Tibial artery (tissue), 4 donors: Measurements from ENCODE around the gene PIR.

Source experiments
- DNase-seq, 2 donors: peaks; one replicate each; pipeline ENCODE4 v3.0.0-alpha.2; 2019
- H3K27ac ChIP-seq, 2 donors: fragments of 200-600 bp; sonication (generic) in 1 of 2; 1 replicate in 1 of 2; 2 replicates in 1 of 2; pipeline ENCODE4 v1.5.1; 2018 to 2019; ENCODE audit warnings: mild to moderate bottlenecking in 1 of 2
- H3K27me3 ChIP-seq, 2 donors: fragments of 200-600 bp; sonication (generic) in 1 of 2; one replicate each; pipeline versions ENCODE4 v1.5.1 to v1.6.0; 2016 to 2019
- H3K36me3 ChIP-seq, 3 donors: fragments of 200-600 bp; sonication (generic) in 2 of 3; one replicate each; pipeline ENCODE4 v1.5.1; 2016 to 2019; ENCODE audit warnings: mild to moderate bottlenecking in 2 of 3
- H3K4me1 ChIP-seq, 4 donors: fragments of 200-600 bp; sonication (generic) in 2 of 4; 1 replicate in 3 of 4; 2 replicates in 1 of 4; pipeline ENCODE4 v1.5.1; 2016 to 2019
- H3K4me3 ChIP-seq, 2 donors: fragments of 200-600 bp; sonication (generic) in 1 of 2; 1 replicate in 1 of 2; 2 replicates in 1 of 2; pipeline ENCODE4 v1.5.1; 2018 to 2019; ENCODE audit warnings: mild to moderate bottlenecking in 2 of 2
- H3K9me3 ChIP-seq, 3 donors: fragments of 200-600 bp; sonication (generic) in 1 of 3; one replicate each; pipeline ENCODE4 v1.5.1; 2016 to 2019
- intact Hi-C: fragments of 100-400 bp; cut with DNase I; formaldehyde crosslinking; loops from one replicate; pipeline ENCODE4 v1.15.0; 2023; ENCODE audit warnings: low total_unique reads
- TF ChIP-seq, protein P1 (sequence below), 2 experiments: fragments of 200-600 bp in 1 of 2; fragments of 450-650 bp in 1 of 2; IDR thresholded peaks; one replicate each; pipeline ENCODE4 v1.5.1; 2017 to 2019; ENCODE audit warnings: antibody characterized with exemption in 2 of 2, mild to moderate bottlenecking in 1 of 2, moderate library complexity in 1 of 2

Gene PIR

GRCh38 chrX:15499976-15500375, 6.8 kb upstream of the PIR start:
- Histone ChIP-seq H3K4me3 (no peak overlapping the region), H3K27me3 (no peaks in the 10 kb centered on the region), H3K4me1 (no peaks in the 10 kb centered on the region), H3K27ac (no peak overlapping the region), H3K36me3 (no peaks in the 10 kb centered on the region), H3K9me3 (no peaks in the 10 kb centered on the region)
- intact Hi-C loops = loop anchor here (5.0 to 10.0 kb wide), 2 partner anchors 172 to 355 kb away; partner anchors contain the start of gene AP1S2
- TF ChIP-seq, protein P1, sequence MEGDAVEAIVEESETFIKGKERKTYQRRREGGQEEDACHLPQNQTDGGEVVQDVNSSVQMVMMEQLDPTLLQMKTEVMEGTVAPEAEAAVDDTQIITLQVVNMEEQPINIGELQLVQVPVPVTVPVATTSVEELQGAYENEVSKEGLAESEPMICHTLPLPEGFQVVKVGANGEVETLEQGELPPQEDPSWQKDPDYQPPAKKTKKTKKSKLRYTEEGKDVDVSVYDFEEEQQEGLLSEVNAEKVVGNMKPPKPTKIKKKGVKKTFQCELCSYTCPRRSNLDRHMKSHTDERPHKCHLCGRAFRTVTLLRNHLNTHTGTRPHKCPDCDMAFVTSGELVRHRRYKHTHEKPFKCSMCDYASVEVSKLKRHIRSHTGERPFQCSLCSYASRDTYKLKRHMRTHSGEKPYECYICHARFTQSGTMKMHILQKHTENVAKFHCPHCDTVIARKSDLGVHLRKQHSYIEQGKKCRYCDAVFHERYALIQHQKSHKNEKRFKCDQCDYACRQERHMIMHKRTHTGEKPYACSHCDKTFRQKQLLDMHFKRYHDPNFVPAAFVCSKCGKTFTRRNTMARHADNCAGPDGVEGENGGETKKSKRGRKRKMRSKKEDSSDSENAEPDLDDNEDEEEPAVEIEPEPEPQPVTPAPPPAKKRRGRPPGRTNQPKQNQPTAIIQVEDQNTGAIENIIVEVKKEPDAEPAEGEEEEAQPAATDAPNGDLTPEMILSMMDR (IDR thresholded peaks at IDR 0.05) = no peak
- DNase-seq = no peak

DNA sequence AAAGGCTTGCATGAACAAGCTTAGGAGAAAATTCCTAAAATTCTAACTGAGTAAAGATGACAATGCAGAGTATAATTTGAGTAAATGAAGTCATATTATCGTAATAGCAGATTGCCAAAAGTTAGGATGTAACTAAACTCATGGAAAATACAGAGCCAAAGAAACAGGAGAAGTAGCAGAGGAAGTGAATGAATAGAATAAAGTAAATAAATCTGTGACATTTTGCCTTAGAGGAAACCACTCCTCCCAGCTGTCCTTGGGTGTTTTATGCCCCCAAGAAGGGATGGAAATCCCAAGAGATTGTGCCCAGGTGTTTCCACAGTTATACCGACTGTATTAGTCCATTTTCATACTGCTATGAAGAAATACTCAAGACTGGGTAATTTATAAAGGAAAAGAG, 5.6 kb upstream of the PIR start:
- TF ChIP-seq, protein P1 (IDR thresholded peaks at IDR 0.05) = no peak
- H3K27ac ChIP-seq = no peak overlapping the region
- no peak for DNase-seq
- H3K27me3 ChIP-seq = no peaks in the 10 kb centered on the region
- H3K4me1 ChIP-seq = peaks cover 0 to 2% (median 0%) of the 10 kb centered on the region in 4 donors
- intact Hi-C loops = loop anchor here (5.0 to 10.0 kb wide), 2 partner anchors 174 to 356 kb away; partner anchors contain the start of gene AP1S2
- H3K4me3 ChIP-seq = no peak overlapping the region
- no peaks in the 10 kb centered on the region for H3K9me3 ChIP-seq
- H3K36me3 ChIP-seq = no peaks in the 10 kb centered on the region

- intact Hi-C loops = loop anchor here (5.0 to 10.0 kb wide), 2 partner anchors 174 to 357 kb away; partner anchors contain the start of gene AP1S2
- Histone ChIP-seq H3K27me3 (no peaks in the 10 kb centered on the region), H3K9me3 (no peaks in the 10 kb centered on the region), H3K4me3 (no peak overlapping the region), H3K4me1 (peaks cover 0 to 4% (median 0%) of the 10 kb centered on the region in 4 donors), H3K27ac (no peak overlapping the region), H3K36me3 (no peaks in the 10 kb centered on the region)
- TF ChIP-seq, protein P1 (IDR thresholded peaks at IDR 0.05) = peak; percentile 11 to 22
- DNase-seq = peak in 1 of 2 donors; percentile 24
Measured at GRCh38 chrX:15497865-15498264, 4.7 kb upstream of the PIR start.

DNA sequence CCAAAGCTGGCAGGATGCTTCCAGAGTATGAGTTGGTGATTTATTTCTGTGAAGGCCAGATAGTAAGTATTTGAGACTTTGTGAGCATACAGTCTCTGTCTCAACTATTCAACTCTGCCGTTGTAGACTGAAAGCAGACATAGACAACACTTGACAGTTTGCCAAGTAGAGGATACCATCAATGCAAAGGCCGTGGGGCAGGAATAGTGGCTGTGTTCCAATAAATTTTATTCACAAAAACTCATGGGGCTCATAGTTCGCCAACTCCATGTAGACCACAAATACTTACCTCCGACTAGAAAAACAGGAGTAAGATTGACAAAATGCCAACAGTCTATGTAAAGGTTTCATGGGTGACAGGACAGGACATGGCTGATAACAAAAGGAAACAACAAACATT, 3.7 kb upstream of the PIR start:
- no peaks in the 10 kb centered on the region for H3K27me3 ChIP-seq
- no peak overlapping the region for H3K4me3 ChIP-seq
- no peak overlapping the region for H3K27ac ChIP-seq
- H3K4me1 ChIP-seq = peaks cover 0 to 10% (median 0%) of the 10 kb centered on the region in 4 donors
- intact Hi-C loops = loop anchor here (5.0 to 10.0 kb wide), 2 partner anchors 175 to 358 kb away; partner anchors contain the start of gene AP1S2
- H3K36me3 ChIP-seq = no peaks in the 10 kb centered on the region
- H3K9me3 ChIP-seq = no peaks in the 10 kb centered on the region
- TF ChIP-seq, protein P1 (IDR thresholded peaks at IDR 0.05) = no peak
- DNase-seq = no peak

- H3K4me3 ChIP-seq = no peak overlapping the region
- TF ChIP-seq, protein P1 (IDR thresholded peaks at IDR 0.05) = no peak
- intact Hi-C loops = loop anchor here (5.0 to 10.0 kb wide), 2 partner anchors 176 to 359 kb away; partner anchors contain the start of gene AP1S2
- no peaks in the 10 kb centered on the region for H3K27me3 ChIP-seq
- no peaks in the 10 kb centered on the region for H3K36me3 ChIP-seq
- H3K4me1 ChIP-seq = peaks cover 0 to 16% (median 0%) of the 10 kb centered on the region in 4 donors
- no peak overlapping the region for H3K27ac ChIP-seq
- DNase-seq = no peak
- no peaks in the 10 kb centered on the region for H3K9me3 ChIP-seq
Measured at GRCh38 chrX:15495801-15496200, 2.7 kb upstream of the PIR start.
